Skeletal muscle satellite cell (primary cell): ENCODE data around the gene ROR1.
"Not testable (repeated sequence)": the region's sequence is repeated elsewhere in the genome, so short reads cannot be mapped to it uniquely, and the experiment has no call there.

Experiments
- H3K27me3 ChIP-seq: 2 replicates; pipeline ENCODE4 v1.7.0; 2013; ENCODE audit warnings: low read length; ENCODE audit not compliant: control insufficient read depth, insufficient read depth
- H3K36me3 ChIP-seq: 2 replicates; pipeline ENCODE4 v1.7.0; 2013; ENCODE audit warnings: mild to moderate bottlenecking, control low read depth, low read length; ENCODE audit not compliant: insufficient read depth
- H3K4me1 ChIP-seq: 2 replicates; pipeline ENCODE4 v1.7.0; 2013; ENCODE audit warnings: low read length; ENCODE audit not compliant: control insufficient read depth, insufficient read depth
- H3K4me2 ChIP-seq: 2 replicates; pipeline ENCODE4 v1.7.0; 2013; ENCODE audit warnings: mild to moderate bottlenecking, low read length
- H3K4me3 ChIP-seq: 2 replicates; pipeline ENCODE4 v1.7.0; 2013; ENCODE audit warnings: low read length
- H3K9ac ChIP-seq: 2 replicates; pipeline ENCODE4 v1.7.0; 2013; ENCODE audit warnings: mild to moderate bottlenecking, low read depth, low read length, moderate library complexity
- H3K9me3 ChIP-seq: replicated peaks from 2 replicates; pipeline ENCODE4 v1.7.0; 2013; ENCODE audit warnings: mild to moderate bottlenecking, control low read depth, low read length

ROR1 gene

GRCh38 chr1:63817152-63817667 is 43.4 kb downstream of the ROR1 start:
- H3K9me3 ChIP-seq, result no peaks in the 10 kb centered on the region
- no peaks in the 10 kb centered on the region for H3K27me3 ChIP-seq
- no peaks in the 10 kb centered on the region for H3K36me3 ChIP-seq
- H3K4me2 ChIP-seq, result peak overlapping the region; percentile 29
- peaks cover 35% of the 10 kb centered on the region for H3K4me1 ChIP-seq
- H3K9ac ChIP-seq, result no peak overlapping the region
- H3K4me3 ChIP-seq, result no peak overlapping the region

DNA sequence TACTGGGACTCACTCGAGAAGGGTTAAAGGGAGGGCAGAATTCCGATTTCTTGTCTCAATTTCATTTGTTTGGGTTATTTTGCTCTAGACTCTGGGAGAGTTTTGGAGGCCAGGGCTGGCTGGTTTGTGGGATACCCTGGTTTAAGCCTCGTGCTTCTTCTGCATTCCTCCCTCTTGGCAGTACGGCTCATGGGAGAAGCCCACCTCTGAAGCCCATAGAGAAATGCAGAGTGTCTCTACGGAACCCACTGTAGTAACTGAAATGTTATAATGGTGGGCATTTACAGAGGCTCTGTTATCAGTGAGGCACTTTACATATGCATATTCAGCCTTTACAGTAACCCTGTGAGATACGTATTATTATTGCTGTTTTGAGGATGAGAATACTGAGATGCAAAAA is 43.9 kb downstream of the ROR1 start:
- H3K4me2 ChIP-seq, result peak overlapping the region; percentile 29
- H3K4me3 ChIP-seq, result no peak overlapping the region
- H3K9me3 ChIP-seq, result no peaks in the 10 kb centered on the region
- no peak overlapping the region for H3K9ac ChIP-seq
- H3K27me3 ChIP-seq, result no peaks in the 10 kb centered on the region
- H3K36me3 ChIP-seq, result no peaks in the 10 kb centered on the region
- H3K4me1 ChIP-seq, result peaks cover 35% of the 10 kb centered on the region

- no peaks in the 10 kb centered on the region for H3K9me3 ChIP-seq
- H3K36me3 ChIP-seq, result no peaks in the 10 kb centered on the region
- peaks cover 28% of the 10 kb centered on the region for H3K4me1 ChIP-seq
- H3K4me2 ChIP-seq, result no peak overlapping the region
- no peak overlapping the region for H3K4me3 ChIP-seq
- H3K27me3 ChIP-seq, result no peaks in the 10 kb centered on the region
- no peak overlapping the region for H3K9ac ChIP-seq
These were observed 44.9 kb downstream of the ROR1 start for GRCh38 chr1:63818567-63819325.

GRCh38 chr1:63819795-63820194 is 46.0 kb downstream of the ROR1 start:
- Histone ChIP-seq H3K9ac (no peak overlapping the region), H3K9me3 (no peaks in the 10 kb centered on the region), H3K4me3 (no peak overlapping the region), H3K4me1 (peaks cover 31% of the 10 kb centered on the region), H3K36me3 (no peaks in the 10 kb centered on the region), H3K27me3 (no peaks in the 10 kb centered on the region), H3K4me2 (no peak overlapping the region)

GRCh38 chr1:63821091-63822005 is 47.5 kb downstream of the ROR1 start:
- Histone ChIP-seq H3K4me3 (no peak overlapping the region), H3K36me3 (no peaks in the 10 kb centered on the region), H3K4me2 (peak overlapping the region; percentile 69), H3K27me3 (no peaks in the 10 kb centered on the region), H3K9me3 (no peaks in the 10 kb centered on the region), H3K9ac (no peak overlapping the region), H3K4me1 (peaks cover 35% of the 10 kb centered on the region)

DNA sequence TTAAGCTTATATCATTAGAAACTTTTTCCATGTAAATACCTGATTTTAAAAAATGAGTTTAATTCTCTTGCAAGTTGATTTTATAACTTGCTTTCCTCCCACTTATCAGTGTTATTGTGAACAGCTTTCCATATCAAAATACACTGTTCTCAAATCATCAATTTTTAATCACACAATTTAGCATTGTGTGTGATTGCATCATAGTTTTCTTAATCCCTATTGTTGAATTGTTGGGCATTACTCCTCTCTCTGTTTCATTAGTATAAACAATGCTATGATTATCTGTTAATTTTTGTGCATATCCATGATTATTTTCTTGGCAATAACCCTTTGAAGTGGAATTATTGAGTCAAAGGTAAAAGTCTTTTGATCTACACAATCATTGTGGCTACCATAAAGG is 48.7 kb downstream of the ROR1 start:
- peaks cover 30% of the 10 kb centered on the region for H3K4me1 ChIP-seq
- H3K4me2 ChIP-seq, result no peak overlapping the region
- H3K36me3 ChIP-seq, result no peaks in the 10 kb centered on the region
- no peak overlapping the region for H3K4me3 ChIP-seq
- H3K27me3 ChIP-seq, result no peaks in the 10 kb centered on the region
- no peaks in the 10 kb centered on the region for H3K9me3 ChIP-seq
- no peak overlapping the region for H3K9ac ChIP-seq

GRCh38 chr1:63824451-63824850 is 50.6 kb downstream of the ROR1 start:
- no peak overlapping the region for H3K4me2 ChIP-seq
- peaks cover 43% of the 10 kb centered on the region for H3K4me1 ChIP-seq
- no peak overlapping the region for H3K9ac ChIP-seq
- H3K4me3 ChIP-seq, result no peak overlapping the region
- H3K27me3 ChIP-seq, result no peaks in the 10 kb centered on the region
- no peaks in the 10 kb centered on the region for H3K36me3 ChIP-seq
- no peaks in the 10 kb centered on the region for H3K9me3 ChIP-seq

GRCh38 chr1:63825111-63825510 is 51.3 kb downstream of the ROR1 start:
- H3K36me3 ChIP-seq, result no peaks in the 10 kb centered on the region
- H3K4me1 ChIP-seq, result peaks cover 48% of the 10 kb centered on the region
- no peaks in the 10 kb centered on the region for H3K27me3 ChIP-seq
- H3K4me3 ChIP-seq, result no peak overlapping the region
- no peak overlapping the region for H3K4me2 ChIP-seq
- no peaks in the 10 kb centered on the region for H3K9me3 ChIP-seq
- no peak overlapping the region for H3K9ac ChIP-seq

DNA sequence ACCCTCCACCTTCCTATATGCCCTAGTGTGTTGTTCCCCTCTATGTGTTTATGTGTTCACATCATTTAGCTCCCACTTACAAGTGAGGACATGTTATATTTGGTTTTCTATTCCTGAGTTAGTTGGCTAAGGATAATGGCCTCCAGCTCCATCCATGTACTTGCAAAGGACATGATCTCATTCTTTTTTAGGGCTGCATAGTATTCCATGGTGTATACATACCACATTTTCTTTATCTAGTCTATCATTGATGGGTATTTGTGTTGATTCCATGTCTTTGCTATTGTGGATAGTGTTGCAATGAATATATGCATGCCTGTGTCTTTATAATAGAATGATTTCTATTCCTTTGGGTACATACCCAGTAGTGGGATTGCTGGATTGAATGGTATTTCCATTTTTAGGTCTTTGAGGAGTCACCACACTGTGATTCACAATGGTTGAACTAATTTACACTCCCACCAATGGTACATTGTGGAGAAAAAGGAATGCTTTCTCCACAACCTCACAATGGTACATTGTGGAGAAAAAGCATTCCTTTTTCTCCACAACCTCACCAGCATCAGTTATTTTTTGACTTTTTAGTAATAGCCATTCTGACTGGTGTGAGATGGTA is 52.5 kb downstream of the ROR1 start:
- not testable (repeated sequence) for H3K9me3 ChIP-seq, H3K4me2 ChIP-seq, H3K27me3 ChIP-seq, H3K36me3 ChIP-seq, H3K9ac ChIP-seq, H3K4me3 ChIP-seq
- H3K4me1 ChIP-seq, result peaks cover 42% of the 10 kb centered on the region

GRCh38 chr1:63827411-63828321 is 53.8 kb downstream of the ROR1 start:
- no peaks in the 10 kb centered on the region for H3K36me3 ChIP-seq
- peak overlapping the region; percentile 40 for H3K4me2 ChIP-seq
- no peak overlapping the region for H3K4me3 ChIP-seq
- H3K9me3 ChIP-seq, result no peaks in the 10 kb centered on the region
- H3K9ac ChIP-seq, result no peak overlapping the region
- peaks cover 35% of the 10 kb centered on the region for H3K4me1 ChIP-seq
- H3K27me3 ChIP-seq, result no peaks in the 10 kb centered on the region
